Stomach (tissue), 9 donors: ENCODE measurements around the gene NUDT7. TPM values are rescaled to one million over a fixed set of nuclear protein-coding genes. Genes with fewer than 3 reads are reported as not detected.

Source experiments
- DNase-seq, 2 donors: peaks; one replicate each; pipeline versions ENCODE4 v3.0.0 to v3.0.0-alpha.2; 2013 to 2019
- H3K27ac ChIP-seq, 5 donors: fragments of 200-600 bp in 4 of 5; sonication (generic) in 4 of 5; one replicate each; pipeline ENCODE4 v1.5.1; 2013 to 2019; ENCODE audit warnings: mild to moderate bottlenecking in 1 of 5, moderate library complexity in 1 of 5
- H3K27me3 ChIP-seq, 3 donors: fragments of 200-600 bp; sonication (generic); one replicate each; pipeline ENCODE4 v1.5.1; 2017 to 2019; ENCODE audit warnings: mixed run types in 1 of 3
- H3K36me3 ChIP-seq, 4 donors: fragments of 200-600 bp; sonication (generic); 1 replicate in 3 of 4; 2 replicates in 1 of 4; pipeline ENCODE4 v1.5.1; 2016 to 2019
- H3K4me1 ChIP-seq, 4 donors: fragments of 200-600 bp; sonication (generic); one replicate each; pipeline ENCODE4 v1.5.1; 2016 to 2019
- H3K4me3 ChIP-seq, 4 donors: fragments of 200-600 bp; sonication (generic) in 3 of 4; one replicate each; pipeline ENCODE4 v1.5.1; 2016 to 2019; ENCODE audit warnings: mild to moderate bottlenecking in 1 of 4
- H3K9me3 ChIP-seq, 4 donors: fragments of 200-600 bp; sonication (generic); one replicate each; pipeline ENCODE4 v1.5.1; 2016 to 2019
- EP300 ChIP-seq: sonication (generic); formaldehyde crosslinking; IDR thresholded peaks from one replicate; pipeline ENCODE4 v1.6.1; 2017; ENCODE audit warnings: antibody characterized with exemption
- POLR2A ChIP-seq, 4 donors: fragments of 450-650 bp; IDR thresholded peaks; one replicate each; pipeline ENCODE4 v1.6.1; 2016; ENCODE audit warnings: antibody characterized with exemption in 4 of 4, control low read depth in 2 of 4, mild to moderate bottlenecking in 1 of 4, moderate library complexity in 1 of 4
- POLR2AphosphoS5 ChIP-seq, 3 donors: sonication (generic); formaldehyde crosslinking; IDR thresholded peaks; one replicate each; pipeline ENCODE4 v1.6.1; 2016; ENCODE audit warnings: antibody characterized with exemption in 3 of 3
- WGBS, 5 donors: extraction: QIAGEN DNeasy Blood & Tissue Kit in 3 of 5; methylation state at CpG; one replicate each; pipeline versions ENCODE4 v1.1.5 to v1.1.7; 2013 to 2018; 5-methylcytosine and 5-hydroxymethylcytosine counted together
- intact Hi-C: fragments of 100-400 bp; cut with DNase I; formaldehyde crosslinking; loops from one replicate; pipeline ENCODE4 v1.15.1; 2023; ENCODE audit warnings: low total_unique reads
- polyA plus RNA-seq, 3 donors: library from polyadenylated mRNA; stranded (reverse); fragments of 200-250 nt; gene quantifications; one replicate each; pipeline ENCODE4 v1.2.3, GENCODE V29; 2013
- total RNA-seq, 5 donors: library from RNA; depleted of rRNA; stranded (reverse); fragments of >200 nt; gene quantifications; one replicate each; pipeline versions ENCODE4 v1.1.0 to v1.2.3, GENCODE V29; 2014 to 2016
- TF ChIP-seq, protein P1 (sequence below), 7 experiments: fragments of 450-650 bp in 4 of 7; fragments of 200-600 bp in 3 of 7; sonication (generic) in 3 of 7; IDR thresholded peaks; one replicate each; pipeline ENCODE4 v1.5.1; 2016 to 2019; ENCODE audit warnings: antibody characterized with exemption in 7 of 7, control low read depth in 2 of 7, mild to moderate bottlenecking in 1 of 7
- donor health status: healthy with polysubstance abuse.
- donor health status: Bipolar disorder and iron deficiency.
- donor health status: healthy.

The NUDT7 gene
- total and polyA plus RNA-seq, 8 donors: 2.2 to 14.0 (median 6.8) TPM; not detected in 2

DNA sequence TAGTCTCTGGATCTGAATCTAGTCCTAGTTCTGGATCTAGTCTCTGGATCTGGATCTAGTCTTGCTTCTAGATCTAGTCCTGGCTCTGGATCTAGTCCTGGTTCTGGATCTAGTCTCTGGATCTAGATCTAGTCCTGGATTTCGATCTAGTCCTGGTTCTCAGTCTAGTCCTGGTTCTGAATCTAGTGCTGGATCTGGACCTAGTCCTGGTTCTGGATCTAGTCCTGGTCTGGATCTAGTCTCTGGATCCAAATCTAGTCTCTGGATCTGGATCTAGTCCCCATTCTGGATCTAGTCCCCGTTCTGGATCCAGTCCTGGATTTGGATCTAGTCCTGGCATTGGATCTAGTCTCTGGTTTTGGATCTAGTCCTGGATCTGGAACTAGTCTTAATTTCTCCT lies 36.2 kb downstream of the NUDT7 start:
- Histone ChIP-seq H3K9me3 (no peaks in the 10 kb centered on the region), H3K4me3 (no peak overlapping the region), H3K4me1 (no peaks in the 10 kb centered on the region), H3K27ac (no peak overlapping the region), H3K36me3 (no peaks in the 10 kb centered on the region), H3K27me3 (no peaks in the 10 kb centered on the region)
- no peak for DNase-seq
- intact Hi-C loops: no loop called here
- whole genome bisulfite sequencing, 5 donors: 79 to 85% (median 83%) methylated on average over 2 of the region's 2 CpGs
- TF ChIP-seq POLR2A (IDR thresholded peaks at IDR 0.05): no peak

DNA sequence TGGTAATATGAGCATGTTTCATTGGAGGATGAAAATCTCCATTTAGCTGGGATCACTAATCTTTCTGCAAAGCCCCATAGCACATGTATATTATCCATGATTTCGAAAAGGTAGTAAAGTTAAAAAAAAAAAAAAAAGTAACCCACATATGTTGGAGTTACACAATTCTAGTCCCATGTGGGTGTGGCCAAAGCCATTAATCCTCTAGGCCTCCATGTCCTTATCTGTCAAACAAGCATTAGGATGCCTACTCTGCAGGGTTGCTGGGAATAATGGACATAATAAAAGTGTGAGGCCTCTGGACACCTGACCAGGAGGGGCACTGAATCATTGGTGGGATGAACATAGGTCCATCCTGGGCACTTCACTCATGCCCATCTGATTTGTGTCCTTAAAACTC lies 36.9 kb downstream of the NUDT7 start:
- intact Hi-C loops: no loop called here
- H3K36me3 ChIP-seq: no peaks in the 10 kb centered on the region
- H3K27me3 ChIP-seq: no peaks in the 10 kb centered on the region
- WGBS, 5 donors: 40 to 93% (median 90%) methylated on average over 1 of the region's 1 CpG
- H3K4me1 ChIP-seq: peaks cover 0 to 7% (median 2%) of the 10 kb centered on the region in 4 donors
- H3K27ac ChIP-seq: no peak overlapping the region
- TF ChIP-seq EP300 (no peak), POLR2A (IDR thresholded peaks at IDR 0.05) (no peak), POLR2AphosphoS5 (IDR thresholded peaks at IDR 0.05) (no peak)
- TF ChIP-seq, protein P1, sequence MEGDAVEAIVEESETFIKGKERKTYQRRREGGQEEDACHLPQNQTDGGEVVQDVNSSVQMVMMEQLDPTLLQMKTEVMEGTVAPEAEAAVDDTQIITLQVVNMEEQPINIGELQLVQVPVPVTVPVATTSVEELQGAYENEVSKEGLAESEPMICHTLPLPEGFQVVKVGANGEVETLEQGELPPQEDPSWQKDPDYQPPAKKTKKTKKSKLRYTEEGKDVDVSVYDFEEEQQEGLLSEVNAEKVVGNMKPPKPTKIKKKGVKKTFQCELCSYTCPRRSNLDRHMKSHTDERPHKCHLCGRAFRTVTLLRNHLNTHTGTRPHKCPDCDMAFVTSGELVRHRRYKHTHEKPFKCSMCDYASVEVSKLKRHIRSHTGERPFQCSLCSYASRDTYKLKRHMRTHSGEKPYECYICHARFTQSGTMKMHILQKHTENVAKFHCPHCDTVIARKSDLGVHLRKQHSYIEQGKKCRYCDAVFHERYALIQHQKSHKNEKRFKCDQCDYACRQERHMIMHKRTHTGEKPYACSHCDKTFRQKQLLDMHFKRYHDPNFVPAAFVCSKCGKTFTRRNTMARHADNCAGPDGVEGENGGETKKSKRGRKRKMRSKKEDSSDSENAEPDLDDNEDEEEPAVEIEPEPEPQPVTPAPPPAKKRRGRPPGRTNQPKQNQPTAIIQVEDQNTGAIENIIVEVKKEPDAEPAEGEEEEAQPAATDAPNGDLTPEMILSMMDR (IDR thresholded peaks at IDR 0.05): no peak
- no peaks in the 10 kb centered on the region for H3K9me3 ChIP-seq
- no peak for DNase-seq
- H3K4me3 ChIP-seq: no peak overlapping the region

- peaks cover 0 to 13% (median 5%) of the 10 kb centered on the region in 4 donors for H3K4me1 ChIP-seq
- TF ChIP-seq EP300: no peak
- TF ChIP-seq POLR2A (IDR thresholded peaks at IDR 0.05): no peak
- TF ChIP-seq, protein P1 (IDR thresholded peaks at IDR 0.05): no peak
- TF ChIP-seq POLR2AphosphoS5 (IDR thresholded peaks at IDR 0.05): no peak
- no peak overlapping the region for H3K4me3 ChIP-seq
- H3K27me3 ChIP-seq: no peaks in the 10 kb centered on the region
- WGBS, 5 donors: 45 to 69% (median 66%) methylated on average over 3 of the region's 3 CpGs
- no peaks in the 10 kb centered on the region for H3K9me3 ChIP-seq
- intact Hi-C loops: no loop called here
- H3K27ac ChIP-seq: no peak overlapping the region
- no peak for DNase-seq
- no peaks in the 10 kb centered on the region for H3K36me3 ChIP-seq
Observed at GRCh38 chr16:77759821-77760220, 37.5 kb downstream of the NUDT7 start.

GRCh38 chr16:77760800-77761199 lies 38.5 kb downstream of the NUDT7 start:
- Histone ChIP-seq H3K4me1 (peaks cover 0 to 13% (median 5%) of the 10 kb centered on the region in 4 donors), H3K27me3 (no peaks in the 10 kb centered on the region), H3K4me3 (no peak overlapping the region), H3K9me3 (no peaks in the 10 kb centered on the region), H3K27ac (no peak overlapping the region), H3K36me3 (no peaks in the 10 kb centered on the region)
- DNase-seq: no peak
- intact Hi-C loops: no loop called here
- 65 to 82% (median 76%) methylated on average over 1 of the region's 1 CpG for WGBS, 5 donors
- TF ChIP-seq, protein P1 (IDR thresholded peaks at IDR 0.05): no peak
- TF ChIP-seq EP300 (no peak), POLR2A (IDR thresholded peaks at IDR 0.05) (no peak), POLR2AphosphoS5 (IDR thresholded peaks at IDR 0.05) (no peak)

DNA sequence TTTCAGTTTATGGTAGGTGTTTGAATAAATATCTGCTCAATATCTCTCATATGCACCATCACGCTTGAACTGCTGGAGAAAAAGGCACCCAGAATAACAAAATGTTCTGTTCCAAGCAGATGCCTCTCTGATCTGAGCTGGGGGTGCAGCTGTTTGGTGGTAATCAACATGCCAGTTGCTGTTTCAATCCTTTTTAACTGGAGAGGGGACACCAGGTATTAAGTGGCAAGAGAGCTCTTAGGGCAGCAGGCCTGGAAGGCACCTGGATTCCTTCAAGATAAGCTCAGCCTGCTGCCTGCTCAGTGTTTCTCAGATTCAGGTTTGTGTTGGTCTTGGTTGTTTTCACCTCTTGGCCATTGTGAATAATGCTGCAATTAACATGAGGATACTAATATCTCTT lies 38.9 kb downstream of the NUDT7 start:
- no peaks in the 10 kb centered on the region for H3K9me3 ChIP-seq
- 68 to 88% (median 71%) methylated on average over 1 of the region's 1 CpG for WGBS, 5 donors
- intact Hi-C loops: no loop called here

More for the DNA sequence above, 38.9 kb downstream of the NUDT7 start:
- Histone ChIP-seq H3K4me1 (peaks cover 0 to 13% (median 5%) of the 10 kb centered on the region in 4 donors), H3K27me3 (no peaks in the 10 kb centered on the region), H3K4me3 (no peak overlapping the region), H3K27ac (no peak overlapping the region), H3K36me3 (no peaks in the 10 kb centered on the region)
- DNase-seq: no peak
- TF ChIP-seq POLR2A (IDR thresholded peaks at IDR 0.05): no peak
- TF ChIP-seq, protein P1 (IDR thresholded peaks at IDR 0.05): no peak
- no peak for TF ChIP-seq EP300
- no peak for TF ChIP-seq POLR2AphosphoS5 (IDR thresholded peaks at IDR 0.05)
